GM12874 (cell line): ENCODE measurements around the gene FOXP1.

Experiments
- CTCF ChIP-seq: IDR thresholded peaks from 2 replicates; pipeline ENCODE4 v1.5.1; 2011; ENCODE audit warnings: low read depth, mild to moderate bottlenecking, control low read depth, low read length, moderate library complexity; ENCODE audit not compliant: insufficient read depth

FOXP1 gene

GRCh38 chr3:71120012-71120411 lies 463.5 kb downstream of the FOXP1 start:
- no peak for TF ChIP-seq CTCF

- TF ChIP-seq CTCF = no peak
These were observed 464.4 kb downstream of the FOXP1 start for GRCh38 chr3:71119171-71119570.

- no peak for TF ChIP-seq CTCF
These were observed 465.1 kb downstream of the FOXP1 start for GRCh38 chr3:71118436-71118835.

DNA sequence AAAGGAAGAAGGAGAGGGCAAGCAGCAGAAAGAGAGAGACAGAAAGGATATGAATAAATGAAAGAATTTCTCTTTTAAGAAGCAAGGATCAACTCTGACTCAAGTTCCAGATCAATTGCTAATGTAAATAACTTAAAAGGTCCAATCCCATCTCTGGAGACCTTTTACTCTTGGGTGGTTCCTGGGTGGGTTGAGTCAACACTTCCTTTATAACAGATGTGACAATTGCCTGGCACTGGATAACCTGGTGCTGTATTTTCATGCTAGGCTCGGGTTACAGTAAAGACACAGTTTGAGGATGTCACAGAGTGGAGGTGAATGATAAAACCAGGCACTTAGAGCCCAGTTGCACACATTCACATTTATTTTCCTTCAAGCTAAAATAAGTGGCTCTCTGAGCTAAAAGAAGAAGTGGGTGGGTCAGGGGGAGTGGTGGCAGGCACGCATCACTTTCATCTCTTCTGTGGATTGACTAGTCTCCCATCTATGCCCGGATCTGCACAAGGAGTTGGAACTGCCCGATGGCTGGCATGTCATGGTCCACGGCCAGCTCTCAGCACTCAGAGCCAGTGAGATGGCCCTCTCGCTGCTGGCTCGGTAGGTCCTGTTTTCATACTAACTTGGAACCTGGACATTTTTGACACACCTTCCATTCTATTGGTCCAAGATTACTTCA lies 465.8 kb downstream of the FOXP1 start:
- no peak for TF ChIP-seq CTCF

DNA sequence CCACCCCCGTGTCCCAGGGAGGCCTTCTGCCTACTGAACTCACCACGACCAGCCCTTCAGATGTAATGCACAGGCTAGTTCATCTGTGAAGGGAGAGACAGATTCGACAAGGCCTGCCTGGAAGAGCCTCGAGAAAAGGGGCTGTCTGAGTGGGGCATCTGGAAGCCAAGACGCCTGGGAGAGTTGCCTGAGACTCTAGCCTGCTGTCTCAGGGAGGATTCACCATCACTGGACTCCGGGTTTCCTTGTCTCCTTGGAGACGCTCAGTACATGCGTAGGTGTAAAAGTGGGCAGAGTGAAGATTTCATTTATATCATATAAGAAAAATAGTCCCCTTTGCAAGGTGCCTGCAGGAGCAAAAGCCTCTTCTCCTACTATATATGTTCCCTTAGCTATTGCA lies 468.9 kb downstream of the FOXP1 start:
- no peak for TF ChIP-seq CTCF

DNA sequence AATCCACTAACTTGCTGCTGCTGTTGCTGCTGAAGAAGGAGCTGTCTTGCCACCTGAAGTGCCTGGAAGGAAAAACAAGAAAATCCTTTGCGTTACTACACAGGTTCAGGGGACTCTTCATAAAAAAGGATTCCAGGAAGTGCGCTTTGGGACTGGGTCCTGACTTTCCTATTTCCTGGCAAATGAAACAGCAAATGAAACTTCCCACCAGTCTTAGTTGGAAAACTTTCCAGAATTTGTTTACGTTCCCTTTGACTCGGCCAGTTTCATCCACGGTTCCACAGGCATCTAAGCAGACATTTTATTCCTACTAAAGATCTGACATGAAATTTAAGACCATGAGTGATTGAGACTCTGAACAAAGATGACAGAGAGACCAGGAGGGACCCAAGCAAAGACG lies 471.0 kb downstream of the FOXP1 start:
- TF ChIP-seq CTCF = no peak

- TF ChIP-seq CTCF = no peak
These were observed 471.6 kb downstream of the FOXP1 start for GRCh38 chr3:71111784-71112440.
